Vagina (tissue), 2 donors: ENCODE measurements around the gene MKNK2.

Experiments
- POLR2A ChIP-seq, 2 donors: fragments of 450-650 bp; IDR thresholded peaks; one replicate each; pipeline ENCODE4 v1.6.1; 2017; ENCODE audit warnings: antibody characterized with exemption in 2 of 2, mild to moderate bottlenecking in 2 of 2, moderate library complexity in 2 of 2
- POLR2AphosphoS5 ChIP-seq, 2 donors: sonication (generic); formaldehyde crosslinking; IDR thresholded peaks; one replicate each; pipeline ENCODE4 v1.9.0; 2017; ENCODE audit warnings: antibody characterized with exemption in 2 of 2, mild to moderate bottlenecking in 2 of 2, low read depth in 1 of 2; ENCODE audit not compliant: insufficient read depth in 1 of 2
- TF ChIP-seq, protein P1 (sequence below), 3 experiments: fragments of 450-650 bp in 2 of 3; fragments of 200-600 bp in 1 of 3; sonication (generic) in 1 of 3; IDR thresholded peaks; one replicate each; pipeline ENCODE4 v1.5.1; 2017 to 2019; ENCODE audit warnings: antibody characterized with exemption in 3 of 3, mild to moderate bottlenecking in 2 of 3, moderate library complexity in 2 of 3

DNA sequence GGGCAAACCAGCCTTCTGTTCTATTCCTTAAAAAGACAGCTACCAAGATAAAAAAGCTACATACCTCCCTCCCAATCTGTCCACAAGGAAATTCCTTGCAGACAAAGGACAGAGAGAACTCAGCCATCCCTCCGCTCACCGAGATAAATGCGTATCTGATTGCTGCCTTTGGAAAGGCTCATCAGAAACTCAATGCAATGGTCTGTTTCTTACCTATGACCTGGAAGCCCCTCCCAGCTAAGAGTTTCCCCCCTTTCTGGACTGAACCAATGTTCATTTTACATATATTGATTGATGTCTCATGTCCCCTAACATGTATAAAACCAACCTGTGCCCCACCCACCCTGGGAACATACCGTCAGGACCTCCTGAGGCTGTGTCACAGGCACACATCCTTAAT, 47.2 kb downstream of the MKNK2 start:
- TF ChIP-seq, protein P1, sequence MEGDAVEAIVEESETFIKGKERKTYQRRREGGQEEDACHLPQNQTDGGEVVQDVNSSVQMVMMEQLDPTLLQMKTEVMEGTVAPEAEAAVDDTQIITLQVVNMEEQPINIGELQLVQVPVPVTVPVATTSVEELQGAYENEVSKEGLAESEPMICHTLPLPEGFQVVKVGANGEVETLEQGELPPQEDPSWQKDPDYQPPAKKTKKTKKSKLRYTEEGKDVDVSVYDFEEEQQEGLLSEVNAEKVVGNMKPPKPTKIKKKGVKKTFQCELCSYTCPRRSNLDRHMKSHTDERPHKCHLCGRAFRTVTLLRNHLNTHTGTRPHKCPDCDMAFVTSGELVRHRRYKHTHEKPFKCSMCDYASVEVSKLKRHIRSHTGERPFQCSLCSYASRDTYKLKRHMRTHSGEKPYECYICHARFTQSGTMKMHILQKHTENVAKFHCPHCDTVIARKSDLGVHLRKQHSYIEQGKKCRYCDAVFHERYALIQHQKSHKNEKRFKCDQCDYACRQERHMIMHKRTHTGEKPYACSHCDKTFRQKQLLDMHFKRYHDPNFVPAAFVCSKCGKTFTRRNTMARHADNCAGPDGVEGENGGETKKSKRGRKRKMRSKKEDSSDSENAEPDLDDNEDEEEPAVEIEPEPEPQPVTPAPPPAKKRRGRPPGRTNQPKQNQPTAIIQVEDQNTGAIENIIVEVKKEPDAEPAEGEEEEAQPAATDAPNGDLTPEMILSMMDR (IDR thresholded peaks at IDR 0.05) = no peak
- TF ChIP-seq POLR2AphosphoS5 (IDR thresholded peaks at IDR 0.05; ENCODE audit: insufficient read depth in 1 of 2, low read depth in 1 of 2) (no peak), POLR2A (IDR thresholded peaks at IDR 0.05) (no peak)
